ENCODE measurements around the gene AKAP6. TPM values are rescaled to one million over a fixed set of nuclear protein-coding genes. Genes with fewer than 3 reads are reported as not detected.

AKAP6 gene
- total RNA-seq, 1 donor from 2014 or later, result 2.8 TPM

DNA sequence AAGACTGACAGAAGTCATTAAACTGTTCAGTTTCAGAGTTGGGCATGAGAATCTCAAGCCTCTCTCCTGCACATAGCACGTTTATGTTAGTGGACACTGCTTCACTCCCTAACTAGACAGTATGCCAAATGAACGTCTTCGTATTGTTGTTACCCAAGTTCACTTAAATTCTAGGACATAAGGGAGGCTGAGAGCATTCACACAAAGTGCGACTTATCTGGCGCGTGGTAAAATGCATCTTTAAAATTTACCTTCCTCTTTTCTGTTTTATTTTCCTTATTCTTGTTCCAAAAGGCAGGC, 166.3 kb downstream of the AKAP6 start:
- no peak overlapping the region for H3K4me3 Mint-ChIP-seq (ENCODE audit: unreplicated experiment)
- H3K27ac Mint-ChIP-seq (ENCODE audit: unreplicated experiment), result no peak overlapping the region
- no peaks in the 10 kb centered on the region for H3K9me3 ChIP-seq (ENCODE audit: insufficient read depth, low read depth, low read length)
- no peaks in the 10 kb centered on the region for H3K36me3 ChIP-seq (ENCODE audit: insufficient read depth, low read length)
- H3K4me3 ChIP-seq (ENCODE audit: insufficient read depth, low read depth, low read length), result no peak overlapping the region
- H3K4me2 ChIP-seq (ENCODE audit: low read length), result no peak overlapping the region
- no peak overlapping the region for H3K9ac ChIP-seq (ENCODE audit: low read length)
- no peak for DNase-seq (ENCODE audit: low read depth)
- H3K36me3 Mint-ChIP-seq (ENCODE audit: low read depth, unreplicated experiment), result no peaks in the 10 kb centered on the region
- no peaks in the 10 kb centered on the region for H3K27me3 Mint-ChIP-seq (ENCODE audit: low read depth, unreplicated experiment)
- H4K20me1 ChIP-seq (ENCODE audit: insufficient read depth, low read length), result no peaks in the 10 kb centered on the region
- H3K4me1 ChIP-seq (ENCODE audit: insufficient read depth, low read length), result no peaks in the 10 kb centered on the region
- H3K27ac ChIP-seq (ENCODE audit: low read depth, low read length), result no peak overlapping the region
- no peaks in the 10 kb centered on the region for H3K79me2 ChIP-seq (ENCODE audit: insufficient read depth, low read length)
- H3K9me3 Mint-ChIP-seq (ENCODE audit: unreplicated experiment), result no peaks in the 10 kb centered on the region
- H2AFZ ChIP-seq (ENCODE audit: low read depth, low read length), result no peak overlapping the region
- H3K27me3 ChIP-seq (ENCODE audit: insufficient read depth, low read length), result no peaks in the 10 kb centered on the region
- peaks cover 15% of the 10 kb centered on the region for H3K4me1 Mint-ChIP-seq (ENCODE audit: low read depth, unreplicated experiment)
- TF ChIP-seq, protein P1, sequence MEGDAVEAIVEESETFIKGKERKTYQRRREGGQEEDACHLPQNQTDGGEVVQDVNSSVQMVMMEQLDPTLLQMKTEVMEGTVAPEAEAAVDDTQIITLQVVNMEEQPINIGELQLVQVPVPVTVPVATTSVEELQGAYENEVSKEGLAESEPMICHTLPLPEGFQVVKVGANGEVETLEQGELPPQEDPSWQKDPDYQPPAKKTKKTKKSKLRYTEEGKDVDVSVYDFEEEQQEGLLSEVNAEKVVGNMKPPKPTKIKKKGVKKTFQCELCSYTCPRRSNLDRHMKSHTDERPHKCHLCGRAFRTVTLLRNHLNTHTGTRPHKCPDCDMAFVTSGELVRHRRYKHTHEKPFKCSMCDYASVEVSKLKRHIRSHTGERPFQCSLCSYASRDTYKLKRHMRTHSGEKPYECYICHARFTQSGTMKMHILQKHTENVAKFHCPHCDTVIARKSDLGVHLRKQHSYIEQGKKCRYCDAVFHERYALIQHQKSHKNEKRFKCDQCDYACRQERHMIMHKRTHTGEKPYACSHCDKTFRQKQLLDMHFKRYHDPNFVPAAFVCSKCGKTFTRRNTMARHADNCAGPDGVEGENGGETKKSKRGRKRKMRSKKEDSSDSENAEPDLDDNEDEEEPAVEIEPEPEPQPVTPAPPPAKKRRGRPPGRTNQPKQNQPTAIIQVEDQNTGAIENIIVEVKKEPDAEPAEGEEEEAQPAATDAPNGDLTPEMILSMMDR (IDR thresholded peaks at IDR 0.05; ENCODE audit: insufficient read depth, low read depth, low read length), result no peak
- no peak for TF ChIP-seq EZH2 (IDR thresholded peaks at IDR 0.05; ENCODE audit: insufficient read depth, low read length)
- peak; percentile 23 for FAIRE-seq

DNA sequence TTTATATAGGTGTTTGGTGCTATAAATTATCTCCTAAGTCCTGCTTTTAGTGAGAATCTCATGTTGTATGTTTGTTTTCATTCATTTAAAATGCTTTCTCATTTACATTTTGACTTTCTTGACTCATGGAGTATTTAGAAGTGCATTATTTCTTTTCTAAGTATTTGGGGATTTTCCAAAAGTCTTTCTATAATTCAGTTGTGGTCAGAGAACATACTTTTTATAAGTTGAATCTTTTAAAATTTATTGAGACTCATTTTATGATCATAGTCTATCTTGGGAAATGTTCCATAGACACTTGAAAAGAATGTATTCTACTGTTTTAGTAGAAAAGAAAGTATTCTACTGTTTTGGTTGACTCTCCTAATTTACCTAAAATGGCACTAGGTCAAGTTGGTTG, 168.2 kb downstream of the AKAP6 start:
- no peak overlapping the region for H3K4me3 ChIP-seq (ENCODE audit: insufficient read depth, low read depth, low read length)
- H3K27ac ChIP-seq (ENCODE audit: low read depth, low read length), result no peak overlapping the region
- Mint-ChIP-seq H3K36me3 (ENCODE audit: low read depth, unreplicated experiment) (no peaks in the 10 kb centered on the region), H3K4me1 (ENCODE audit: low read depth, unreplicated experiment) (peaks cover 15% of the 10 kb centered on the region), H3K27me3 (ENCODE audit: low read depth, unreplicated experiment) (peaks cover 2% of the 10 kb centered on the region), H3K27ac (ENCODE audit: unreplicated experiment) (no peak overlapping the region), H3K9me3 (ENCODE audit: unreplicated experiment) (no peaks in the 10 kb centered on the region), H3K4me3 (ENCODE audit: unreplicated experiment) (no peak overlapping the region)
- H3K36me3 ChIP-seq (ENCODE audit: insufficient read depth, low read length), result no peaks in the 10 kb centered on the region
- TF ChIP-seq, protein P1 (IDR thresholded peaks at IDR 0.05; ENCODE audit: insufficient read depth, low read depth, low read length), result no peak
- no peak for TF ChIP-seq EZH2 (IDR thresholded peaks at IDR 0.05; ENCODE audit: insufficient read depth, low read length)
- no peaks in the 10 kb centered on the region for H3K4me1 ChIP-seq (ENCODE audit: insufficient read depth, low read length)
- no peaks in the 10 kb centered on the region for H3K9me3 ChIP-seq (ENCODE audit: insufficient read depth, low read depth, low read length)
- H3K4me2 ChIP-seq (ENCODE audit: low read length), result no peak overlapping the region
- no peaks in the 10 kb centered on the region for H4K20me1 ChIP-seq (ENCODE audit: insufficient read depth, low read length)
- FAIRE-seq (no peak), DNase-seq (ENCODE audit: low read depth) (no peak)
- no peaks in the 10 kb centered on the region for H3K27me3 ChIP-seq (ENCODE audit: insufficient read depth, low read length)
- H3K9ac ChIP-seq (ENCODE audit: low read length), result no peak overlapping the region
- no peak overlapping the region for H2AFZ ChIP-seq (ENCODE audit: low read depth, low read length)
- no peaks in the 10 kb centered on the region for H3K79me2 ChIP-seq (ENCODE audit: insufficient read depth, low read length)

DNA sequence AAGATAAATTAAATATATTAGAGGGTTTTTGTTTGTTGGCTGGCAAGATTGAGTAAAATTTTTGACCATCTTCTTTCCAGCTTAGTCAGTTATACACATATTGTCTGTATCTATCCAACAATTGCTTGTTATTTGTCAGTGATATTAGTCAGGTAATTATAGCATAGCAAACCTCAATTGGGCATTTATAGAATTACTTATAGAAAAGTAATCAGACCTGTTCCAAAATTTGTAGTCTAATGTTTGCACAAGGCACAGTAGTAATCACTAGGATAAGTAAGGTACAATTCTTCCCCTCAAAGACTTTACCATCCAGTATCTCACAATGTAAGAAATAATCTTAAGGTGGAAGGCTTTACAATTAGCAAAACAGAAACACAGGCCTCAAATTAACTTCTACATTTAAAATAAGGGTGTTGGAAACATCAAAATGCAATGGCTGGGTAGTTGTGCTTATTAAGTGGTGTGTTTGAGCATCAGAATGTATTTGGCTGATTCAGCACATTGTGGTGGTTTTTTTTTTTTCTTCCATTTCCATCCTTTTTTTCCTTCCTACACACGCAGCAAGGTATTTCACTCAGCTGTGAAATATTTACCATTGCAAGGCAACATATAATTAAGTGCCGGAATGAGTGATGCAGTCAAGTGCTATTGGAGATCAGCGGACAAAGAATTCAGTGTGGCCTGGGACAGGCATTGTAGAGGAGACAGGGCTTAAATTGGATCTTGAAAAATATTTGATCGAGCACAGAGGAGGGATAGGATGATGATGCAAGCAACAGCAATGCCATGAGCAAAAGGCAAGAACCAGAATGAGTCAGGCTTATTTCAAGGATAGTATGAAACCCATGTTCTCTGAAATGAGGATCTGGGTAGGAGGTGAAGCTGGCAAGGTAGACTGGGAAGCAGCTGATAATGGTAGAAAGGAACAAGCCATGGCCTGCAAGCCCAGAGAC, 178.2 kb downstream of the AKAP6 start:
- peaks cover 24% of the 10 kb centered on the region for H3K4me1 Mint-ChIP-seq (ENCODE audit: low read depth, unreplicated experiment)
- H4K20me1 ChIP-seq (ENCODE audit: insufficient read depth, low read length), result no peaks in the 10 kb centered on the region
- H3K4me1 ChIP-seq (ENCODE audit: insufficient read depth, low read length), result peaks cover 18% of the 10 kb centered on the region
- no peak overlapping the region for H3K9ac ChIP-seq (ENCODE audit: low read length)
- FAIRE-seq (peak; percentile 96), DNase-seq (ENCODE audit: low read depth) (peak; percentile 87)
- no peaks in the 10 kb centered on the region for H3K79me2 ChIP-seq (ENCODE audit: insufficient read depth, low read length)
- H3K4me3 ChIP-seq (ENCODE audit: insufficient read depth, low read depth, low read length), result no peak overlapping the region
- H3K27ac Mint-ChIP-seq (ENCODE audit: unreplicated experiment), result peak overlapping the region; percentile 98
- H3K4me2 ChIP-seq (ENCODE audit: low read length), result peak overlapping the region; percentile 30
- H3K27me3 Mint-ChIP-seq (ENCODE audit: low read depth, unreplicated experiment), result no peaks in the 10 kb centered on the region
- TF ChIP-seq, protein P1 (IDR thresholded peaks at IDR 0.05; ENCODE audit: insufficient read depth, low read depth, low read length), result no peak
- TF ChIP-seq EZH2 (IDR thresholded peaks at IDR 0.05; ENCODE audit: insufficient read depth, low read length), result no peak
- H3K4me3 Mint-ChIP-seq (ENCODE audit: unreplicated experiment), result no peak overlapping the region
- peak overlapping the region; percentile 36 for H2AFZ ChIP-seq (ENCODE audit: low read depth, low read length)
- no peaks in the 10 kb centered on the region for H3K27me3 ChIP-seq (ENCODE audit: insufficient read depth, low read length)
- H3K36me3 Mint-ChIP-seq (ENCODE audit: low read depth, unreplicated experiment), result no peaks in the 10 kb centered on the region
- peak overlapping the region; percentile 59 for H3K27ac ChIP-seq (ENCODE audit: low read depth, low read length)
- no peaks in the 10 kb centered on the region for H3K9me3 ChIP-seq (ENCODE audit: insufficient read depth, low read depth, low read length)
- H3K36me3 ChIP-seq (ENCODE audit: insufficient read depth, low read length), result no peaks in the 10 kb centered on the region
- peaks cover 3% of the 10 kb centered on the region for H3K9me3 Mint-ChIP-seq (ENCODE audit: unreplicated experiment)
